ENCODE measurements around the gene CHID1.

CHID1 gene

DNA sequence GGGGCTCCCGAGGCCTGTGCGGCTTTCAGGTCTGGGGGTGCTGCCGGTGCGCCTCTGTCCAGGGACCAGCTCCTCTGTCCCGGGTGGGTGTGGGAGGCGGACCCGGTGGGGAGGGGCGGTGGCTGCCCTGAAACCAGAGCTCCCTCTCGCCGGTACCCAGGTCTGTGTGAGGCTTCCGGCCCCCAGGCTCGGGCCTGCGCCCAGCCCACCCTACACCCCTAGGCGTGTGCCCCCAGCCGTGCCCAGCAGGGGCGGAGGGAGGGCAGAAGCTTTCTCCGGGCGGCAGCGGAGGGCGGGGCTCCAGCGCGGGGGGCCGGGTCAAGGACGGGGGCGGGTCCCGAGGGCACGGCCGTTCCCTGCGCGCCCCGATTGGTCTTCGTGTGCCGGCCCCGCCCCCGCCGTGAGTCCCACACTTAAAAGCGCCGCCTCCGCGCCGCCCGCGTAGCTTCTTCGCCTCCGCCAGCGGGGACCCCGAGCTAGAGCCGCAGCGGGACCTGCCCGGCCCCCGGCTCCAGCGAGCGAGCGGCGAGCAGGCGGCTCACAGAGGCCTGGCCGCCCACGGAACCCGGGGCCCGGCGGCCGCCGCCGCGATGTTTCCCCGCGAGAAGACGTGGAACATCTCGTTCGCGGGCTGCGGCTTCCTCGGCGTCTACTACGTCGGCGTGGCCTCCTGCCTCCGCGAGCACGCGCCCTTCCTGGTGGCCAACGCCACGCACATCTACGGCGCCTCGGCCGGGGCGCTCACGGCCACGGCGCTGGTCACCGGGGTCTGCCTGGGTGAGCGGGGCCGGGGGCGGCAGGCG lies 91.3 kb downstream of the CHID1 start:
- DNase-seq, result no peak

DNA sequence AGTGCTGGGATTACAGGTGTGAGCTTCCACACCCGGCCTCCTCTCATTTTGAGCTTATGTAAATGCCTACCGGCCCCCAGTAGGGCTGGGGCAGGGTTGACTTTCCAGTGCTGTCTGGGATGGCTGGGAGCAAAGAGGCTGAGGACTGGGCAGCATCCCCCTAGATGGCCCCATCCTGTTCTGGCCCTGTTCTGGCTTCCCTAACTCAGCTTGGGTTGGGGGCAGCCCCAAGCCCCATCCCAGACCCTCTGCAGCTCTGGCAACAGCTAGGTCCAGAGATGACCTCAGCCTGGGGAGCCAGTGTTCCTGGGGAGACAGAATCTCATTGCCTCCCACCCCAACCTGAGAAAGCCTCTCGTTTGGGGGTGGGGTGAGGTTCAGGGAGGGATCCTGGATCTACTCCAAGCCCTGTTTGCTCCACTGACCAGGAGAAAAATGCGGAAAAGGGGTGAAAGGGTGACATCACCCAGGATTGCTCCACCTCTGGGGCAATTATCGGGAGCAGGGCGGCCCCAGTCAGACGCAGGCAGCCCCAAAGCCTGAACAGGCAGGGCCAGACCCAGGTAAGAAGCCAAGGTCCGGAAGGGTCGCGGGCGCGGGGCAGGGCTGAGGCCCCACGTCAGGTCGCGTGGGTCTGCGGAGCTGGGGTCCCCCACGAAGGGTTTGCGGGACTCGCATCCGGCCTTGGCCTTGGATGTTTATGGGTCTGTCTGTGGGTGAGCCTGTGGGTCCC lies 92.0 kb downstream of the CHID1 start, which contains the start of gene PNPLA2:
Gene PNPLA2 (plus strand): TSS at position 519 of the 733 bp plus-strand sequence. CDS start 805 bp downstream, outside the sequence.
- DNase-seq, result no peak
